Keratinocyte (primary cell): Measurements from ENCODE around the gene MAGI2.

Source experiments
- CTCF ChIP-seq, 3 experiments: IDR thresholded peaks in 1 of 3; conservative IDR thresholded peaks in 1 of 3; optimal IDR thresholded peaks in 1 of 3; 2 replicates in 2 of 3; 3 replicates in 1 of 3; pipeline versions ENCODE3 to v1.5.1; 2011; ENCODE audit warnings: low read length in 3 of 3, mild to moderate bottlenecking in 3 of 3, moderate library complexity in 2 of 3, control low read depth in 1 of 3, inconsistent platforms in 1 of 3; ENCODE audit not compliant: insufficient read depth in 2 of 3; ENCODE audit errors: extremely low read depth in 1 of 3
- EZH2 ChIP-seq: IDR thresholded peaks from one replicate; pipeline ENCODE4 v1.6.1; 2012; ENCODE audit warnings: inconsistent platforms, mild to moderate bottlenecking, low read length, moderate library complexity

GRCh38 chr7:79060498-79060897 is 393.0 kb downstream of the MAGI2 start:
- TF ChIP-seq CTCF (optimal IDR thresholded peaks at IDR 0.05 in 1 of 3, IDR thresholded peaks at IDR 0.05 in 1 of 3, conservative IDR thresholded peaks at IDR 0.05 in 1 of 3; ENCODE audit: extremely low read depth in 1 of 3, insufficient read depth in 2 of 3, low read length in 3 of 3) (no peak), EZH2 (no peak)
